Diencephalon (tissue), 1 donor: ENCODE measurements around the gene UBA7. TPM values are rescaled to one million over a fixed set of nuclear protein-coding genes. Genes with fewer than 3 reads are reported as not detected.

ENCODE experiments used
- small RNA-seq: library from RNA; depleted of rRNA; stranded (forward); fragments of <200 nt; gene quantifications from one replicate; pipeline ENCODE3, GENCODE V24; 2014
- total RNA-seq: library from RNA; depleted of rRNA; stranded (reverse); fragments of >200 nt; gene quantifications from one replicate; pipeline ENCODE4 v1.2.3, GENCODE V29; 2014

UBA7 gene
- 8.3 TPM for total RNA-seq

GRCh38 chr3:49813497-49814174, at the start of gene UBA7:
Gene UBA7 (minus strand): TSS chr3:49813953. CDS start chr3:49813787, 166 bp downstream.

GRCh38 chr3:49856181-49857005, 42.6 kb upstream of the UBA7 start, which contains the start of gene TRAIP:
Gene TRAIP (minus strand): TSS chr3:49856564. CDS start chr3:49856453, 111 bp downstream.

GRCh38 chr3:49802719-49803464, 10.9 kb downstream of the UBA7 start, which contains the start of gene INKA1:
Gene INKA1 (plus strand): TSS chr3:49803261. CDS start chr3:49803393, 132 bp downstream.

GRCh38 chr3:49799761-49800160, 14.0 kb downstream of the UBA7 start, which contains the start of gene CDHR4:
Gene CDHR4 (minus strand): TSS chr3:49799873. CDS start chr3:49799812, 61 bp downstream.

GRCh38 chr3:49786357-49787181, 27.2 kb downstream of the UBA7 start, which contains the start of gene IP6K1:
Gene IP6K1 (minus strand): TSS chr3:49786542. CDS start chr3:49748040, 38,502 bp downstream.

Small RNAs within 50 kb of the gene (small RNA-seq; reads per million reads assigned to genes)
- gene COX6CP14: not detected
- gene RN7SL217P: not detected

Other genes with a start within 250 kb of the UBA7 start
- gene APEH, start 139.6 kb downstream of the UBA7 start, total RNA-seq: 75.2 TPM
- 7.6 TPM for gene MST1, start 124.5 kb downstream of the UBA7 start, total RNA-seq
- 28.6 TPM for gene RNF123, start 124.4 kb downstream of the UBA7 start, total RNA-seq
- 0.92 TPM for gene AMIGO3, start 94.3 kb downstream of the UBA7 start, total RNA-seq
- 11.1 TPM for gene GMPPB, start 90.0 kb downstream of the UBA7 start, total RNA-seq
- 55.8 TPM for gene IP6K1, start 27.4 kb downstream of the UBA7 start, total RNA-seq
- gene CDHR4, start 14.1 kb downstream of the UBA7 start, total RNA-seq: 0.23 TPM
- gene INKA1, start 10.7 kb downstream of the UBA7 start, total RNA-seq: 5.1 TPM
- 4.4 TPM for gene TRAIP, start 42.6 kb upstream of the UBA7 start, total RNA-seq
- gene CAMKV, start 56.0 kb upstream of the UBA7 start, total RNA-seq: 144 TPM
- gene MST1R, start 89.9 kb upstream of the UBA7 start, total RNA-seq: 0.92 TPM
- gene MON1A, start 115.9 kb upstream of the UBA7 start, total RNA-seq: 14.3 TPM
- 93.7 TPM for gene RBM6, start 126.2 kb upstream of the UBA7 start, total RNA-seq